HUDEP-2 (cell line): Measurements from ENCODE around the gene IGBP1.
A peak's percentile ranks its signal among the peaks of the same experiment; 100 is the strongest.
"Not testable (repeated sequence)": the region's sequence is repeated elsewhere in the genome, so short reads cannot be mapped to it uniquely, and the experiment has no call there.

Experiments
- DNase-seq, 76 experiments: peaks; one replicate each; lab custom pipeline; 2025; ENCODE audit not compliant: unreplicated experiment in 76 of 76; lab: John Stamatoyannopoulos, UW

The IGBP1 gene

GRCh38 chrX:70133303-70134115 is at the start of gene IGBP1:
Gene IGBP1 (plus strand): TSS chrX:70133447. CDS start chrX:70133948, 501 bp downstream.
- peak; percentile 2 to 83 (median 64) for DNase-seq

GRCh38 chrX:70084592-70085240 is 48.5 kb upstream of the IGBP1 start:
- DNase-seq: no peak

- DNase-seq: peak in 32 of 76 experiments; percentile 0 to 32 (median 6)
Observed at GRCh38 chrX:70087857-70088630, 45.2 kb upstream of the IGBP1 start.

- DNase-seq: no peak
Observed at GRCh38 chrX:70088751-70089150, 44.5 kb upstream of the IGBP1 start.

GRCh38 chrX:70089604-70090297 is 43.5 kb upstream of the IGBP1 start:
- no peak for DNase-seq

GRCh38 chrX:70092247-70092646 is 41.0 kb upstream of the IGBP1 start:
- DNase-seq: no peak

- peak in 1 of 76 experiments; percentile 14 for DNase-seq
Observed at GRCh38 chrX:70096052-70096451, 37.2 kb upstream of the IGBP1 start.

- DNase-seq: no peak
Observed at GRCh38 chrX:70105229-70105628, 28.0 kb upstream of the IGBP1 start.

GRCh38 chrX:70111436-70112026 is 21.7 kb upstream of the IGBP1 start:
- DNase-seq: not testable (repeated sequence)

- no peak for DNase-seq
Observed at GRCh38 chrX:70117738-70118137, 15.5 kb upstream of the IGBP1 start.

GRCh38 chrX:70123014-70123413 is 10.2 kb upstream of the IGBP1 start:
- not testable (repeated sequence) for DNase-seq

GRCh38 chrX:70124678-70125077 is 8.6 kb upstream of the IGBP1 start:
- no peak for DNase-seq

- DNase-seq: no peak
Observed at GRCh38 chrX:70128071-70128470, 5.2 kb upstream of the IGBP1 start.

- DNase-seq: no peak
Observed at GRCh38 chrX:70129816-70130215, 3.4 kb upstream of the IGBP1 start.

- peak in 3 of 76 experiments; percentile 1 to 5 (median 1) for DNase-seq
Observed at GRCh38 chrX:70132224-70132623, 1.0 kb upstream of the IGBP1 start.

GRCh38 chrX:70132877-70133302 is 357 bp upstream of the IGBP1 start:
- peak in 20 of 76 experiments; percentile 0 to 69 (median 28) for DNase-seq

GRCh38 chrX:70134116-70134477 is 850 bp downstream of the IGBP1 start:
- DNase-seq: peak in 2 of 76 experiments; percentile 7 to 10

GRCh38 chrX:70138622-70139021 is 5.4 kb downstream of the IGBP1 start:
- DNase-seq: no peak

GRCh38 chrX:70139736-70140135 is 6.5 kb downstream of the IGBP1 start:
- DNase-seq: no peak

GRCh38 chrX:70141373-70141772 is 8.1 kb downstream of the IGBP1 start:
- DNase-seq: no peak
